Endothelial cell of umbilical vein (primary cell): ENCODE results near the gene SORCS3. TPM values are rescaled to one million over a fixed set of nuclear protein-coding genes. Genes with fewer than 3 reads are reported as not detected.

ENCODE experiments used
- BruUV-seq: library from RNA; stranded (reverse); fragments of 400-500 nt; replicated peaks from 2 replicates; lab custom pipeline; 2021; lab: Mats Ljungman, UMichigan
- CTCF ChIA-PET: fragments of 300-600, 350-600 bp; sonication (Branson Sonifier 250); formaldehyde crosslinking; loops from one replicate; lab custom pipeline; 2021; ENCODE audit warnings: antibody characterized with exemption, inconsistent platforms; lab: Charles Lee
- POLR2A ChIA-PET: fragments of 300-600, 350-600 bp; sonication (Branson Sonifier 250); formaldehyde crosslinking; loops from one replicate; lab custom pipeline; 2021; ENCODE audit warnings: antibody characterized with exemption, inconsistent platforms; lab: Charles Lee
- DNase-seq: peaks from one replicate; pipeline ENCODE4 v3.0.0-alpha.2; 2011; ENCODE audit warnings: low read depth, low spot score
- FAIRE-seq: peaks from 2 replicates; lab custom pipeline; 2011; peaks lifted over from hg19 to GRCh38; lab: Jason Lieb, UNC
- H2AFZ ChIP-seq: 2 replicates; pipeline ENCODE4 v1.6.0; 2012; ENCODE audit warnings: low read depth, low read length, control low read depth, inconsistent platforms
- H3K27ac ChIP-seq: 2 replicates; pipeline ENCODE4 v1.5.1; 2011; ENCODE audit warnings: low read depth, mild to moderate bottlenecking, control low read depth, low read length, moderate library complexity; ENCODE audit not compliant: insufficient read depth
- H3K27me3 ChIP-seq, 2 experiments: 2 replicates each; pipeline versions ENCODE4 v1.6.0 to v1.6.1; 2011; ENCODE audit warnings: low read length in 2 of 2, mixed read lengths in 1 of 2; ENCODE audit not compliant: control insufficient read depth in 2 of 2, insufficient read depth in 2 of 2
- H3K36me3 ChIP-seq, 2 experiments: 2 replicates in 1 of 2; 3 replicates in 1 of 2; pipeline ENCODE4 v1.5.1; 2011; ENCODE audit warnings: low read length in 2 of 2, mild to moderate bottlenecking in 1 of 2, moderate library complexity in 1 of 2; ENCODE audit not compliant: control insufficient read depth in 2 of 2, insufficient read depth in 2 of 2; ENCODE audit errors: extremely low read depth in 1 of 2
- H3K4me1 ChIP-seq: 3 replicates; pipeline ENCODE4 v1.5.1; 2011; ENCODE audit warnings: mild to moderate bottlenecking, low read length; ENCODE audit not compliant: control insufficient read depth, insufficient read depth; ENCODE audit errors: extremely low read depth
- H3K4me2 ChIP-seq: 2 replicates; pipeline ENCODE4 v1.6.1; 2011; ENCODE audit warnings: low read length, control low read depth, mixed read lengths; ENCODE audit not compliant: insufficient read depth
- H3K4me3 ChIP-seq, 3 experiments: fragments of 200-600 bp in 1 of 3; sonication (generic), shearing (Covaris generic) in 1 of 3; replicated peaks in 1 of 3; 2 replicates each; pipeline ENCODE4 v1.5.1; 2011 to 2016; ENCODE audit warnings: control low read depth in 3 of 3, low read length in 3 of 3, mild to moderate bottlenecking in 2 of 3, inconsistent platforms in 1 of 3, low read depth in 1 of 3, moderate library complexity in 1 of 3; ENCODE audit not compliant: insufficient read depth in 1 of 3
- H3K79me2 ChIP-seq: 2 replicates; pipeline ENCODE4 v1.6.0; 2012; ENCODE audit warnings: low read length, inconsistent platforms; ENCODE audit not compliant: control insufficient read depth, insufficient read depth
- H3K9ac ChIP-seq: replicated peaks from 2 replicates; pipeline ENCODE3; 2011; ENCODE audit warnings: low read length, control low read depth; ENCODE audit not compliant: insufficient read depth; ENCODE audit errors: extremely low read depth
- H3K9me1 ChIP-seq: replicated peaks from 3 replicates; pipeline ENCODE4 v1.6.0; 2011; ENCODE audit warnings: mild to moderate bottlenecking, low read length; ENCODE audit not compliant: control insufficient read depth, insufficient read depth; ENCODE audit errors: extremely low read depth
- H3K9me3 ChIP-seq: replicated peaks from 2 replicates; pipeline ENCODE4 v1.5.1; 2012; ENCODE audit warnings: low read length, inconsistent platforms; ENCODE audit not compliant: control insufficient read depth, insufficient read depth
- H4K20me1 ChIP-seq: replicated peaks from 2 replicates; pipeline ENCODE3; 2011; ENCODE audit warnings: mild to moderate bottlenecking, low read length; ENCODE audit not compliant: control insufficient read depth, insufficient read depth; ENCODE audit errors: extremely low read depth
- EZH2 ChIP-seq: IDR thresholded peaks from 2 replicates; pipeline ENCODE4 v1.6.1; 2012; ENCODE audit warnings: borderline replicate concordance, low read depth, mild to moderate bottlenecking, moderate library complexity, low read length, inconsistent platforms; ENCODE audit not compliant: severe bottlenecking
- FOS ChIP-seq: IDR thresholded peaks from 2 replicates; pipeline ENCODE4 v1.6.1; 2011; ENCODE audit warnings: mild to moderate bottlenecking, low read length, moderate library complexity, borderline replicate concordance; ENCODE audit not compliant: insufficient read depth
- GATA2 ChIP-seq: IDR thresholded peaks from 2 replicates; pipeline ENCODE4 v1.7.0; 2011; ENCODE audit warnings: low read depth, mild to moderate bottlenecking, moderate library complexity, mixed read lengths, low read length; ENCODE audit not compliant: insufficient read length, insufficient read depth
- JUN ChIP-seq: IDR thresholded peaks from 2 replicates; pipeline ENCODE4 v1.6.1; 2011; ENCODE audit warnings: borderline replicate concordance, low read depth; ENCODE audit not compliant: insufficient read length, insufficient read depth
- MAX ChIP-seq: IDR thresholded peaks from 2 replicates; pipeline ENCODE4 v1.6.1; 2011; ENCODE audit not compliant: insufficient read depth, insufficient read length
- MYC ChIP-seq: IDR thresholded peaks from one replicate; pipeline ENCODE4 v1.6.1; 2011; ENCODE audit warnings: mild to moderate bottlenecking, low read depth, low read length
- POLR2A ChIP-seq: IDR thresholded peaks from 2 replicates; pipeline ENCODE4 v1.6.1; 2012; ENCODE audit warnings: low read depth, mild to moderate bottlenecking, control low read depth, low read length
- POLR2AphosphoS5 ChIP-seq: IDR thresholded peaks from 2 replicates; pipeline ENCODE4 v1.6.1; 2012; ENCODE audit warnings: low read depth, mild to moderate bottlenecking, control low read depth, low read length, moderate library complexity; ENCODE audit not compliant: insufficient read depth
- dilution Hi-C: fragments of 300-500 bp; cut with MboI; formaldehyde crosslinking; loops from one replicate; pipeline ENCODE4 v1.15.0; 2019; ENCODE audit warnings: low sequenced_read_pairs; ENCODE audit not compliant: extremely low pct_ligation_motif_present
- intact Hi-C: fragments of 100-400 bp; cut with micrococcal nuclease; formaldehyde crosslinking; loops from one replicate; pipeline ENCODE4 v1.10.0; 2022
- polyA plus RNA-seq, 4 experiments: library from polyadenylated mRNA; depleted of rRNA in 3 of 4; stranded (reverse) in 3 of 4; unstranded in 1 of 4; fragments of >200 nt; gene quantifications; 2 replicates each; pipeline versions ENCODE4 v1.2.1 to v1.2.3, GENCODE V29; 2011 to 2012; ENCODE audit warnings: missing spikeins in 1 of 4
- total RNA-seq: library from RNA; stranded (reverse); gene quantifications from 2 replicates; pipeline ENCODE4 v1.2.3, GENCODE V29; 2021
- TF ChIP-seq, protein P1 (sequence below), 2 donors: IDR thresholded peaks; 1 replicate in 1 of 2; 2 replicates in 1 of 2; pipeline ENCODE4 v1.5.1; 2011; ENCODE audit warnings: low read length in 2 of 2, mild to moderate bottlenecking in 2 of 2, moderate library complexity in 2 of 2, control low read depth in 1 of 2, inconsistent platforms in 1 of 2, low read depth in 1 of 2; ENCODE audit not compliant: insufficient read depth in 1 of 2; ENCODE audit errors: extremely low read depth in 1 of 2

Gene SORCS3
- total and polyA plus RNA-seq, 2 donors (not counting 3 experiments of a cell fraction or from before 2014, with no cell fraction given), result not detected

DNA sequence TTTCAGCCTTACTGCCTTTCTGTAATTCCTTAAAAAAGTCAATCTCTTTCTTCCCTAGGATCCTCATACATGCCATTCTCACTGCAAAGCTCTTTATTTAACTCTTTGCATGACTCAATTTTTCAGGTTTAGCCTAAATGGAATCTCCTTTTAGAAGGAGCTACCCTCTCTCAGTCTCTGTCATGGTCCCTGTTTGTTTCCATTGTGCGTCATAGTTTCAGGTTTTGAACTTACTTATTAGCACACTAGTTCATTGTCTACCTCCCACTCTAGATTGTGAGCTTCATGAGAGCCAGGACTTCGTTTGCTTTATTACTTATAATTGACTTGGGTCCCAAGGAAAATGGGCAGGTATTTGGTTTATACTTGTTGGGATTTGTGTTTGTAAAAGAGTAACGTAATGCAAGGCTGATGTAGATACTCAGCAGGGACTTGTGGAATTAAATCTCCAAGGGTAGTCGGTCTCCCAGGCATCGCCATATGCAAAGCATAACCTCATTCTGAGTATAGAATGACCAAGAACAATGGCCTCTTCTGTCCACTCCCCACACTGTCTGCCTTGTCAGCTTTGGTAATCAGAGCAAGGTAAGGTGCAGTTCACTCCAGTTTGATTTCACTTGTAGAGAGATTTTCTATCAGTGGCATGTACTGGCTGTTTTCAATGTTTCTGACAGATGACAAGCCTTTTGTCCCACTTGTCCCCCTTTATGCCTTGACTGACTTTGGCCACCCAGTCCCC lies 252.0 kb downstream of the SORCS3 start:
- H3K4me3 ChIP-seq, result no peak overlapping the region
- H3K27ac ChIP-seq, result no peak overlapping the region
- no peak for TF ChIP-seq EZH2
- no peak for TF ChIP-seq MAX
- no peak for TF ChIP-seq JUN
- TF ChIP-seq MYC, result no peak
- no peak for TF ChIP-seq GATA2
- TF ChIP-seq POLR2A, result no peak
- TF ChIP-seq, protein P1, sequence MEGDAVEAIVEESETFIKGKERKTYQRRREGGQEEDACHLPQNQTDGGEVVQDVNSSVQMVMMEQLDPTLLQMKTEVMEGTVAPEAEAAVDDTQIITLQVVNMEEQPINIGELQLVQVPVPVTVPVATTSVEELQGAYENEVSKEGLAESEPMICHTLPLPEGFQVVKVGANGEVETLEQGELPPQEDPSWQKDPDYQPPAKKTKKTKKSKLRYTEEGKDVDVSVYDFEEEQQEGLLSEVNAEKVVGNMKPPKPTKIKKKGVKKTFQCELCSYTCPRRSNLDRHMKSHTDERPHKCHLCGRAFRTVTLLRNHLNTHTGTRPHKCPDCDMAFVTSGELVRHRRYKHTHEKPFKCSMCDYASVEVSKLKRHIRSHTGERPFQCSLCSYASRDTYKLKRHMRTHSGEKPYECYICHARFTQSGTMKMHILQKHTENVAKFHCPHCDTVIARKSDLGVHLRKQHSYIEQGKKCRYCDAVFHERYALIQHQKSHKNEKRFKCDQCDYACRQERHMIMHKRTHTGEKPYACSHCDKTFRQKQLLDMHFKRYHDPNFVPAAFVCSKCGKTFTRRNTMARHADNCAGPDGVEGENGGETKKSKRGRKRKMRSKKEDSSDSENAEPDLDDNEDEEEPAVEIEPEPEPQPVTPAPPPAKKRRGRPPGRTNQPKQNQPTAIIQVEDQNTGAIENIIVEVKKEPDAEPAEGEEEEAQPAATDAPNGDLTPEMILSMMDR (IDR thresholded peaks at IDR 0.05; ENCODE audit: extremely low read depth in 1 of 2, insufficient read depth in 1 of 2, low read depth in 1 of 2, low read length in 2 of 2), result no peak
- TF ChIP-seq FOS, result no peak
- TF ChIP-seq POLR2AphosphoS5, result no peak
- H3K9ac ChIP-seq, result no peak overlapping the region
- FAIRE-seq (no peak), DNase-seq (no peak)
- dilution Hi-C loops (no loop called here), intact Hi-C loops (no loop called here)
- no peaks in the 10 kb centered on the region for H3K36me3 ChIP-seq
- ChIA-PET CTCF (no interaction called here), POLR2A (no interaction called here)
- no peaks in the 10 kb centered on the region for H4K20me1 ChIP-seq
- H3K4me1 ChIP-seq, result no peaks in the 10 kb centered on the region
- no peak overlapping the region for H2AFZ ChIP-seq
- no peaks in the 10 kb centered on the region for H3K27me3 ChIP-seq
- no peaks in the 10 kb centered on the region for H3K79me2 ChIP-seq
- no peaks in the 10 kb centered on the region for H3K9me1 ChIP-seq
- H3K4me2 ChIP-seq, result no peak overlapping the region
- H3K9me3 ChIP-seq, result peaks cover 3% of the 10 kb centered on the region
- no TSS peak for BruUV-seq
